ENCODE results near the gene ASCL4.

ASCL4 gene

GRCh38 chr12:107778383-107779025, 4.0 kb downstream of the ASCL4 start:
- DNase-seq (ENCODE audit: low spot score), result no peak

- no peak for DNase-seq (ENCODE audit: low spot score)
These were observed 4.8 kb downstream of the ASCL4 start for GRCh38 chr12:107779077-107779831.

- no peak for DNase-seq (ENCODE audit: low spot score)
These were observed 5.8 kb downstream of the ASCL4 start for GRCh38 chr12:107780298-107780697.

DNA sequence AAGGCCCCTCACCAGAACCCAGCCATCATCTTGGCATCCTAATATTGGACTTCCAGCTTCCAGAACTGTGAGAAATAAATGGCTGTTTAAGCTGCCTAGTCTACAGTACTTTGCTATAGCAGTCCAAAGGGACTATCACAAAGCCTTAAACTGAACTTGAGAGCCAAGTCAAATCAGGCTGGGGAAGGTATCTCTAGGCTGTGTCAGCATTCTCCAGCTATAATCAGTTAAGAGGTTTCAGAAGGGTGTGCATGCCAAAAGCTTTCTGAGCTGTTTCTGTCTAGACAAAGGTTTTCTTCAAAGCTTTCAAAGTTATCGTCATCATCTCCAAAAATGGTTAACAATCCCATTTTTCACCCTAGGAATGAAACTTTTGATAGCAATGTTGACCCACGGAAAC, 7.6 kb downstream of the ASCL4 start:
- no peak for DNase-seq (ENCODE audit: low spot score)

GRCh38 chr12:107783406-107784376, 9.2 kb downstream of the ASCL4 start:
- no peak for DNase-seq (ENCODE audit: low spot score)

DNA sequence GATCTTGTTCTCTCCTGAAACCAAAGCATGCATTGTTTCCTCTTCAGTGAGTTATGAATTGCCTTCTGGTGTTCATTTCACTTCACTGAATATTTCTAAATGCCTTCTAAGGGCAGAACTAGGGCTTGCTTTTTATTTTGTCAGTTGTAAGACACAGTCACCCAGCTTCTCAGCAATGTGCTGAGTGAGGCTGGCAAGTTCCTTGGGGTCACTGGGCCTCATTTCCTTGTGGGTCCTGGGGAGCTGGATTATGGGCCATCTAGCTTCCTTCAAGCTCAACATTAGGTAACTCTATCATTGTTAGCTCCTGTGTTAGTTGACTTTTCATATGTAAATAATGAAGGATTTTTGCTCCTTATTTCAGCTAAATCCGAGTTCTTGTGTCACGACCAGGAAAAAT, 13.8 kb downstream of the ASCL4 start:
- no peak for DNase-seq (ENCODE audit: low spot score)

DNA sequence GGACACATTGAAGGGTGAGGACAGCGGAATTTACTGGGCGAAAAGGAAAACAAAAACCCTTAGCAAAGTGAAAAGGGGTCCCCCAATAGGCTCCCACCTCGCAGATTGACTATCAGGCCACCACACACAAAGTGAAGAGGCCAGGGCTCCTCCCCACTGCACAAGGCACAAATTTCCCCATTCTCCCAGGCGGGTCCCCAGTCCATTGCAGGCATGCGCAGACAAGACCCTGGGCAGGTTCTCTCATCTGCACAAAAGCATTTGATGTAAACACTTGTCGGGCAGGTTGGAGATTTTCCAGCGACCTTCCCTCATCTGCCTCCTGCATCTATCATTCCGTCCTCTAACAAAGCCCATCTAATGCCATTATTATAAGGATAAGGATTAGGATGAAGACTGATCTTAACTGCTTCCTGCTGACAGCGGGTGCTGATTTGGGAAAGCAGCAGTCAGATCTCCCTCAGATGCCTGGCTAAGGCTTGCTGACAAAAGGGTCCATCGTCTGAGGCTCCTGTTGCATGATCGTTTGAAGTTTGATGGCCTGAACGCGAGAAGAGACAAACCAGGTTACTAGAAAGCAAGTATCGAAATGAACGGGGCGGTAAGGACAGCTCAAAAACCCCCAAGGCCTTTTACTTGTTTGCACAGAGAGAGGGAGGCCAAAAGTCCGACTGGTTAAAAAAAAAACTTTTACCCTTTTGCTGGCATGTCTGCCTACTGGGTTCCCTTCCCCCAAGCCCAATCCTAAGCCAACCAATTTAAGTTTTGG, 14.4 kb downstream of the ASCL4 start:
- DNase-seq (ENCODE audit: low spot score), result no peak

DNA sequence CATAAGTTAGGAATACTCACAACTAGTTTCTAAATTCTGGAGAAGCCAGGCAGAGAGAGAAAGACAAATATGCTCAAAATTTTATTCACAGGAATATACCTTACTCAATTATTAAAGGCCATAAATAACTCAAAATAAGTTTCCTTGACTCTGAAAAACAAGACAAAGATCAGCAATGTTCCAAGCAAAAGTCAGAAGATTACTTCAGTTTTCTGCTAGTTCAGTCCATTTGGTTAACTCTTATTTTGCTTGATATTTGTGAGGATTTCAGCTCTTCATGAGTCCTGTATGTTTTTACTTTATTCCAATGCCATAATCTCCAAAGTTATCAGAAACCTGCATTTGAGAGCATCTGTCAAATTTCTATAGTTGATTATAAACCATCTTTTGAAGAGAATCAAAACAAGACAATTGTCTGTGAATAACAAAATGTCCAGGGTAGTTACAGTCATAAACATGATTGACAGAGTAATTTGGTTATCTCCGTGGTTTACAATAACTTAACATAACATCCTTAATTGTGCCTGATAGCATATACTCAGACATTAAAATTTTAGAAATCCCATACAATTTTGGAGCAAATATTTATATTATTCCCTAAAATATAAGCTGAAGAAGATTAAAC, 17.1 kb downstream of the ASCL4 start:
- DNase-seq (ENCODE audit: low spot score), result no peak

- DNase-seq (ENCODE audit: low spot score), result no peak
These were observed 19.9 kb downstream of the ASCL4 start for GRCh38 chr12:107794451-107794850.

DNA sequence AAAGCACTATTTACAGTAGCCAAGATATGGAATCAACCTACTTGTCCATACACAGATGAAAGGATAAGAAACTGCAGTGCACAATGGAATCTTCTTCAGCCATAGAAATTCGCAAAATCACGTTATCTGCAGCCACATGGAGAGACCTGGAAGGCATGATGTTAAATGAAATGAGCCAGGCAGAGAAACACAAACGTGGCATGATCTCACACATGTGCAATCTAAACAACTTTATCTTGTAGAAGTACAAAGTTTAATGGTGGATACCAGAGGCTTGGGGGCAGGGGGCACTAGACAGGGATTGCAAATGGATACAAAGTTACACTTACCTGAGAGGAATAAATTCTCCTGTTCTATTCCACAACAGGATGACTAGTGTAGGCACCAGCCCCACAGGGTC, 24.1 kb downstream of the ASCL4 start:
- DNase-seq (ENCODE audit: low spot score), result no peak

- DNase-seq (ENCODE audit: low spot score), result no peak
These were observed 26.6 kb downstream of the ASCL4 start for GRCh38 chr12:107801150-107801549.

- DNase-seq (ENCODE audit: low spot score), result no peak
These were observed 28.6 kb downstream of the ASCL4 start for GRCh38 chr12:107803092-107803491.

GRCh38 chr12:107805488-107806180, 31.1 kb downstream of the ASCL4 start:
- DNase-seq (ENCODE audit: low spot score), result no peak

DNA sequence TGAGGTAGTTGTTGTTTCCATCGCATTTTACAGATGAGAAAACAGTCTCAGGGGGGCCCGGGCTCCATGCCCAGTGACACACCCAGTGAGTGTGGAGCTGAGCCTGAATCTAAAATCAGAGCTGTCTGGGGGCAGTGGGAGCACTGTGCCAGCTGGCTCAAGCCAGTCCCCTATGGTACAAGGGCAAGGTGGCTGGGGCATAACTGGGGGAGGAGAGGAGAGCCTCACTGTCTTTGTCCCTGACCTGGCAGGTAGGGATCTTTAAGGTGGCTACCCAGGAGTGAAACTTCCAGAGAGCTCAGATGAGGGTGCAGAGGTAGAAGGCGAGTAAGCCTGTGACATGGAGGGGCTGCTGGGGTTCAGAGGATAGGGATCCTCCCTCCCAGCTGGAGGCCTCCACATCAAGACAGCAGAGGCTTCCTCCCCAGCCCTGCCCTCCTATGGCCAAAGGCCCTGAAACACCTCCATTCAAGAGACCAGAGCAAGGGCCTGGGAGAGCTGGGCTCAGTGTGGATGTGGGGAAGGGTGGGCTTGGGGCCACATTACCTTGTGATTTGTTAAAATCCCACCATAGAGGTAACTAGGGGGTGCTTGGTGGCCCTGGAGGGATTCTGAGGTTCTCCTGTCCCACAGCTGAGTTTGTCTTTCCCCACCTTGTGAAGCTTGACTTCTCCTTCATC, 33.1 kb downstream of the ASCL4 start:
- DNase-seq (ENCODE audit: low spot score), result no peak

- no peak for DNase-seq (ENCODE audit: low spot score)
These were observed 42.7 kb downstream of the ASCL4 start for GRCh38 chr12:107817250-107817649.

- no peak for DNase-seq (ENCODE audit: low spot score)
These were observed 44.5 kb downstream of the ASCL4 start for GRCh38 chr12:107818984-107819383.

- DNase-seq (ENCODE audit: low spot score), result no peak
These were observed 47.9 kb downstream of the ASCL4 start for GRCh38 chr12:107822356-107822755.

Data from activated CD4-positive, alpha-beta T cell treated with anti-CD3 and anti-CD28 coated beads, Interleukin-2, Interleukin-4, amounts not matched to agents 100 ng/mL and 50 ng/mL, durations not matched to agents 16 hours and 8 hours (primary cell).